ENCODE data around the gene WDR90. TPM values are rescaled to one million over a fixed set of nuclear protein-coding genes. Genes with fewer than 3 reads are reported as not detected.

The WDR90 gene
- total and polyA plus RNA-seq, 2 experiments from 2014 or later = 25.9 to 42.2 TPM

DNA sequence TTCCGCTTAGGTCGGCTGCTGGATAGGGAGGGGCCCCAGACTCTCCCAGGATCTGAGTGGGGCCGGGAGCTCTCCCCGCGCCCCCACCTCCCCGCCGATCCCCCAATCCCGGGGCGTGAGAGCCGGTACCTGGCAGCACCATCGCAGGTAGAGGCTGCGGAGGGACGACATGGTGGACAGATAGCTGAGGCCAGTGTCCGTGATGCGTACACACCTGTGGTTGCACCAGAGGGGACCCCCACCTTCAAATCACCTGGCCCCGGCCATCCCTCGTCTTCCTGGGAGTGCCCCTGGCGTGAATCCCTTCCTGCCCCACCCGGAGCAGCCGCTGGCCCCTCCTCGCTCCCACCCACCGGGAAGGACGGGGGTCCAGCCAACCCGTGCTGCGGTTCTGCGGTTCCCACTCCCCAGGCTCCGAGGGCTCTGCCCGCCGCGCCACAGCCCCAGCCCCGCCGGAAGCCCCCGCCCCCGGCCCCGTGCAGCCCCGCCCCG, 45.7 kb downstream of the WDR90 start:
- peaks cover 80% of the 10 kb centered on the region for H3K27me3 ChIP-seq (ENCODE audit: insufficient read depth)
- peaks cover 57% of the 10 kb centered on the region for H3K27me3 Mint-ChIP-seq (ENCODE audit: insufficient read depth, low read depth, poor library complexity)
- H3K9me2 ChIP-seq (ENCODE audit: insufficient read depth) = no peaks in the 10 kb centered on the region
- peak overlapping the region; percentile 68 for H3K4me3 ChIP-seq
- no peaks in the 10 kb centered on the region for H3K79me2 ChIP-seq (replicated peaks; ENCODE audit: insufficient read depth)
- ATAC-seq (peak; percentile 1; the same call in 2 of the 3 replicates), DNase-seq (ENCODE audit: low spot score) (no peak)
- H4K20me1 ChIP-seq (replicated peaks; ENCODE audit: insufficient read depth) = no peaks in the 10 kb centered on the region; the same call in 1 of the 2 replicates
- no peak overlapping the region for H2AFZ ChIP-seq
- 0 out of 2 replicates have a peak, but pooled peaks cover 3% of the 10 kb centered on the region for H3F3A ChIP-seq (replicated peaks; ENCODE audit: low read depth)
- no peaks in the 10 kb centered on the region for H3K36me3 Mint-ChIP-seq (ENCODE audit: low read depth)
- no peak for TF ChIP-seq STAT1 (IDR thresholded peaks at IDR 0.05; ENCODE audit: unreplicated experiment)
- peaks cover 3% of the 10 kb centered on the region; the same call in 2 of the 3 replicates for H3K4me1 Mint-ChIP-seq
- no peaks in the 10 kb centered on the region; the same call in 1 of the 2 replicates for H3K4me1 ChIP-seq (ENCODE audit: insufficient read depth)
- peak overlapping the region; percentile 85 for H3K4me2 ChIP-seq
- H3K27ac Mint-ChIP-seq = no peak overlapping the region
- no peaks in the 10 kb centered on the region; the same call in 1 of the 3 replicates for H3K9me3 Mint-ChIP-seq
- peak overlapping the region; percentile 52; the same call in 2 of the 3 replicates for H3K4me3 Mint-ChIP-seq
- no peak overlapping the region for H3K27ac ChIP-seq (ENCODE audit: low read depth)
- no peaks in the 10 kb centered on the region for H3K36me3 ChIP-seq (ENCODE audit: insufficient read depth)

DNA sequence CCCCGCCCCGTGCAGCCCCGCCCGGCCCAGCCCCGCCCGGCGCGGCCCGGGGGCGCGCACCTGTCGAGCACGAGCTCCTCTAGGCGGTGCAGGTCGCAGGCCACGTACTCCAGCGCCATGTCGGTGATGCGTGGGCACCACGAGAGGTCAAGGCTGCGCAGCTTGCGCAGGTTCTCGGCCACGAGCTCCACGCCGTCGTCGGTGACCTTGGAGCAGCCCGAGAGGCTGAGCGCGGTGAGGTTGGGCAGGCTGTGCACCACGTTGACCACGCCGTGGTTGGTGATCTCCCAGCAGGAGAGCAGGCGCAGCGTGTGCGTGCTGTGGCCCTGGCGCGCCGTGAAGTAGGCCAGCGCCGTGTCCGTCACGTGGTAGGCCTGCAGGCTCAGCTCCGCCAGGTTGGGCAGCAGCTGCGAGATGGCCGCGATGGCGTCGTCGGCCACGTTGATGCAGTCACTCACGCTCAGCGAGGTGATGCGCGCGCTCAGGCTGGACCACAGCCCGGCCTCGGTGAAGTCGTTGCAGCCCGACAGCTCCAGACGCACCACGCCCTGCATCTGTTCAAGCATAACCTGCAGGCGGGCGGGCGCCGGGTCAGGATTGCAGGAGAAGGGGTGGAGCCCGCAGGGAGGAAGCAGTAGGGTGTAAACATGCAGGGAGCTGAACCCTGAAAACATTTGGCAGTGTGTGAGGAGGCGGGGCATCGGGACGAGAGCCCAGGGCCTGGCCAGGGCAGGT, 46.4 kb downstream of the WDR90 start:
- TF ChIP-seq CREB1 (CRISPR knock-in tag; IDR thresholded peaks at IDR 0.05; ENCODE audit: low read depth) (no peak), POLR2AphosphoS5 (IDR thresholded peaks at IDR 0.05; ENCODE audit: low read depth) (peak; percentile 78)

DNA sequence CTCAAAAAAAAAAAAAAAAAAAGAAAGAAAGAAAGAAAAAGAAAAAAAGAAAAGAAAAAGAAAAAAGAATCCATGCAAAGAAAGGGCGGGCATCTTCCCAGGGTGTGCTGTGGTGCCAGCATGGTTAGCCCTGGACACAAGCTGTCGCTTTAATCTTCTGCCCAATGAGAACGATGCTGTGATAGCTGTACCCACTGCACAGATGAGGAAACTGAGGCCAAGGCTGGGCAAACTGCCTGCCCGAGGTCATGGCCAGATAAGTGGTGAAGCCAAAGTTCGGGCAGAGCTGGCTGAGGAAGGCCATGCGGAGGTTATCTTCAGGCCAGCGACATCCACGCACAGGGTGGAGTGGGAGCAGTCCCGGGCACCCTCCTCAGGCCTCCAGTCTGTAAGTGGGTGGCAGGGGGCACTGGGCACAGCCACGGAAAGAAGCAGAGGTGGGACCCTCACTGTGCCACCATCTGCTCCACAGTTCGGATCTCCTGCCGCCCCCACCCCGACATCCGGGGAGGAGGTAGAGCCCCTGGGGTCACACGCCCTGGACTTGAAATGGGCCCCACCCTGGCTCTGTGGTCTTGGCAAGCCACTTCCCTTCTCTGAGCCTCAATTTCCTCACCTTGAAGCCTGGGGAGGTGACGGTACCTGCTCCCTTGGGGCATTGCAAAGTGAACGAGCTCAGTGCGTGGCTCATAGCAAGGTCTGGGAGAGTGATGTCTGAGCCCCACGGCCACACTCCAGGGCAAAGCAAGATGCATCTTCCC, 49.9 kb downstream of the WDR90 start:
- H3K4me2 ChIP-seq = no peak overlapping the region
- no peaks in the 10 kb centered on the region for H3K36me3 ChIP-seq (ENCODE audit: insufficient read depth)
- DNase-seq (ENCODE audit: low spot score) = no peak
- H3K4me1 ChIP-seq (ENCODE audit: insufficient read depth) = no peaks in the 10 kb centered on the region; the same call in 1 of the 2 replicates
- no peak overlapping the region for H3K4me3 Mint-ChIP-seq
- no peaks in the 10 kb centered on the region for H3K79me2 ChIP-seq (replicated peaks; ENCODE audit: insufficient read depth)
- no peaks in the 10 kb centered on the region for H3F3A ChIP-seq (replicated peaks; ENCODE audit: low read depth)
- H2AFZ ChIP-seq = no peak overlapping the region
- H3K9me3 Mint-ChIP-seq = no peaks in the 10 kb centered on the region; the same call in 2 of the 3 replicates
- H3K4me3 ChIP-seq = no peak overlapping the region
- ATAC-seq = no peak
- no peak overlapping the region for H3K27ac ChIP-seq (ENCODE audit: low read depth)
- peaks cover 3% of the 10 kb centered on the region; the same call in 1 of the 3 replicates for H3K4me1 Mint-ChIP-seq
- H4K20me1 ChIP-seq (replicated peaks; ENCODE audit: insufficient read depth) = no peaks in the 10 kb centered on the region; the same call in 1 of the 2 replicates
- H3K9me2 ChIP-seq (ENCODE audit: insufficient read depth) = no peaks in the 10 kb centered on the region
- no peaks in the 10 kb centered on the region for H3K36me3 Mint-ChIP-seq (ENCODE audit: low read depth)
- H3K27me3 Mint-ChIP-seq (ENCODE audit: insufficient read depth, low read depth, poor library complexity) = peaks cover 72% of the 10 kb centered on the region
- H3K27ac Mint-ChIP-seq = no peak overlapping the region
- H3K27me3 ChIP-seq (ENCODE audit: insufficient read depth) = peaks cover 87% of the 10 kb centered on the region
- TF ChIP-seq JUNB (IDR thresholded peaks at IDR 0.05; ENCODE audit: unreplicated experiment) = no peak
- no peak for TF ChIP-seq POLR2AphosphoS5 (IDR thresholded peaks at IDR 0.05; ENCODE audit: low read depth)
- TF ChIP-seq NANOG (IDR thresholded peaks at IDR 0.05; ENCODE audit: borderline replicate concordance) = no peak
- TF ChIP-seq, protein P1, sequence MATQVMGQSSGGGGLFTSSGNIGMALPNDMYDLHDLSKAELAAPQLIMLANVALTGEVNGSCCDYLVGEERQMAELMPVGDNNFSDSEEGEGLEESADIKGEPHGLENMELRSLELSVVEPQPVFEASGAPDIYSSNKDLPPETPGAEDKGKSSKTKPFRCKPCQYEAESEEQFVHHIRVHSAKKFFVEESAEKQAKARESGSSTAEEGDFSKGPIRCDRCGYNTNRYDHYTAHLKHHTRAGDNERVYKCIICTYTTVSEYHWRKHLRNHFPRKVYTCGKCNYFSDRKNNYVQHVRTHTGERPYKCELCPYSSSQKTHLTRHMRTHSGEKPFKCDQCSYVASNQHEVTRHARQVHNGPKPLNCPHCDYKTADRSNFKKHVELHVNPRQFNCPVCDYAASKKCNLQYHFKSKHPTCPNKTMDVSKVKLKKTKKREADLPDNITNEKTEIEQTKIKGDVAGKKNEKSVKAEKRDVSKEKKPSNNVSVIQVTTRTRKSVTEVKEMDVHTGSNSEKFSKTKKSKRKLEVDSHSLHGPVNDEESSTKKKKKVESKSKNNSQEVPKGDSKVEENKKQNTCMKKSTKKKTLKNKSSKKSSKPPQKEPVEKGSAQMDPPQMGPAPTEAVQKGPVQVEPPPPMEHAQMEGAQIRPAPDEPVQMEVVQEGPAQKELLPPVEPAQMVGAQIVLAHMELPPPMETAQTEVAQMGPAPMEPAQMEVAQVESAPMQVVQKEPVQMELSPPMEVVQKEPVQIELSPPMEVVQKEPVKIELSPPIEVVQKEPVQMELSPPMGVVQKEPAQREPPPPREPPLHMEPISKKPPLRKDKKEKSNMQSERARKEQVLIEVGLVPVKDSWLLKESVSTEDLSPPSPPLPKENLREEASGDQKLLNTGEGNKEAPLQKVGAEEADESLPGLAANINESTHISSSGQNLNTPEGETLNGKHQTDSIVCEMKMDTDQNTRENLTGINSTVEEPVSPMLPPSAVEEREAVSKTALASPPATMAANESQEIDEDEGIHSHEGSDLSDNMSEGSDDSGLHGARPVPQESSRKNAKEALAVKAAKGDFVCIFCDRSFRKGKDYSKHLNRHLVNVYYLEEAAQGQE (IDR thresholded peaks at IDR 0.05; ENCODE audit: unreplicated experiment) = no peak
- no peak for TF ChIP-seq ZNF114 (CRISPR knock-in tag; IDR thresholded peaks at IDR 0.05)
- TF ChIP-seq, protein P2, sequence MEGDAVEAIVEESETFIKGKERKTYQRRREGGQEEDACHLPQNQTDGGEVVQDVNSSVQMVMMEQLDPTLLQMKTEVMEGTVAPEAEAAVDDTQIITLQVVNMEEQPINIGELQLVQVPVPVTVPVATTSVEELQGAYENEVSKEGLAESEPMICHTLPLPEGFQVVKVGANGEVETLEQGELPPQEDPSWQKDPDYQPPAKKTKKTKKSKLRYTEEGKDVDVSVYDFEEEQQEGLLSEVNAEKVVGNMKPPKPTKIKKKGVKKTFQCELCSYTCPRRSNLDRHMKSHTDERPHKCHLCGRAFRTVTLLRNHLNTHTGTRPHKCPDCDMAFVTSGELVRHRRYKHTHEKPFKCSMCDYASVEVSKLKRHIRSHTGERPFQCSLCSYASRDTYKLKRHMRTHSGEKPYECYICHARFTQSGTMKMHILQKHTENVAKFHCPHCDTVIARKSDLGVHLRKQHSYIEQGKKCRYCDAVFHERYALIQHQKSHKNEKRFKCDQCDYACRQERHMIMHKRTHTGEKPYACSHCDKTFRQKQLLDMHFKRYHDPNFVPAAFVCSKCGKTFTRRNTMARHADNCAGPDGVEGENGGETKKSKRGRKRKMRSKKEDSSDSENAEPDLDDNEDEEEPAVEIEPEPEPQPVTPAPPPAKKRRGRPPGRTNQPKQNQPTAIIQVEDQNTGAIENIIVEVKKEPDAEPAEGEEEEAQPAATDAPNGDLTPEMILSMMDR (conservative IDR thresholded peaks at IDR 0.05; ENCODE audit: low read depth in 2 of 2) = no peak
- TF ChIP-seq CREB1 (CRISPR knock-in tag; IDR thresholded peaks at IDR 0.05; ENCODE audit: low read depth) = no peak
- no peak for TF ChIP-seq ZNF331 (CRISPR knock-in tag; IDR thresholded peaks at IDR 0.05; ENCODE audit: low read depth)
- no peak for TF ChIP-seq STAT1 (IDR thresholded peaks at IDR 0.05; ENCODE audit: unreplicated experiment)

More for the DNA sequence above, 46.4 kb downstream of the WDR90 start:
- Histone ChIP-seq H3K27ac (ENCODE audit: low read depth) (no peak overlapping the region), H4K20me1 (replicated peaks; ENCODE audit: insufficient read depth) (no peaks in the 10 kb centered on the region; the same call in 1 of the 2 replicates), H3K27me3 (ENCODE audit: insufficient read depth) (peaks cover 86% of the 10 kb centered on the region), H3F3A (replicated peaks; ENCODE audit: low read depth) (0 out of 2 replicates have a peak, but pooled peaks cover 3% of the 10 kb centered on the region), H3K79me2 (replicated peaks; ENCODE audit: insufficient read depth) (no peaks in the 10 kb centered on the region), H2AFZ (peak overlapping the region; percentile 94), H3K4me1 (ENCODE audit: insufficient read depth) (no peaks in the 10 kb centered on the region; the same call in 1 of the 2 replicates), H3K4me2 (peak overlapping the region; percentile 84), H3K4me3 (peak overlapping the region; percentile 68), H3K36me3 (ENCODE audit: insufficient read depth) (no peaks in the 10 kb centered on the region), H3K9me2 (ENCODE audit: insufficient read depth) (no peaks in the 10 kb centered on the region)
- H3K4me1 Mint-ChIP-seq = peaks cover 3% of the 10 kb centered on the region; the same call in 2 of the 3 replicates
- H3K4me3 Mint-ChIP-seq = peak overlapping the region; percentile 73
- peak; percentile 56 for ATAC-seq
- H3K27me3 Mint-ChIP-seq (ENCODE audit: insufficient read depth, low read depth, poor library complexity) = peaks cover 60% of the 10 kb centered on the region
- H3K27ac Mint-ChIP-seq = no peak overlapping the region
- DNase-seq (ENCODE audit: low spot score) = peak; percentile 77
- no peaks in the 10 kb centered on the region; the same call in 1 of the 3 replicates for H3K9me3 Mint-ChIP-seq
- no peaks in the 10 kb centered on the region for H3K36me3 Mint-ChIP-seq (ENCODE audit: low read depth)
